NCI-H2171 (cell line): ENCODE measurements around the gene GNAS-AS1.

ENCODE experiments used
- DNase-seq: peaks from one replicate; lab custom pipeline; 2025; lab: John Stamatoyannopoulos, UW

The GNAS-AS1 gene

GRCh38 chr20:58850693-58851174 is at the start of gene GNAS-AS1:
TSS of gene GNAS-AS1 (minus strand) at chr20:58850902.
- peak; percentile 66 for DNase-seq

- DNase-seq: peak; percentile 40
Measured at GRCh38 chr20:58900397-58900796, 49.7 kb upstream of the GNAS-AS1 start.

- DNase-seq: no peak
Measured at GRCh38 chr20:58899512-58899911, 48.8 kb upstream of the GNAS-AS1 start.

- no peak for DNase-seq
Measured at GRCh38 chr20:58898629-58899408, 48.1 kb upstream of the GNAS-AS1 start.

- no peak for DNase-seq
Measured at GRCh38 chr20:58897488-58897887, 46.8 kb upstream of the GNAS-AS1 start.

- DNase-seq: no peak
Measured at GRCh38 chr20:58896820-58897219, 46.1 kb upstream of the GNAS-AS1 start.

GRCh38 chr20:58895448-58896180 is 44.9 kb upstream of the GNAS-AS1 start:
- DNase-seq: no peak

GRCh38 chr20:58894652-58895447 is 44.1 kb upstream of the GNAS-AS1 start:
- DNase-seq: no peak

- no peak for DNase-seq
Measured at GRCh38 chr20:58893355-58894120, 42.8 kb upstream of the GNAS-AS1 start.

GRCh38 chr20:58892932-58893224 is 42.2 kb upstream of the GNAS-AS1 start:
- peak; percentile 28 for DNase-seq

- DNase-seq: peak; percentile 91
Measured at GRCh38 chr20:58892141-58892931, 41.6 kb upstream of the GNAS-AS1 start.

GRCh38 chr20:58891718-58892140 is 41.0 kb upstream of the GNAS-AS1 start:
- DNase-seq: peak; percentile 71

- DNase-seq: peak; percentile 87
Measured at GRCh38 chr20:58891086-58891717, 40.5 kb upstream of the GNAS-AS1 start.

- peak; percentile 87 for DNase-seq
Measured at GRCh38 chr20:58890518-58891085, 39.9 kb upstream of the GNAS-AS1 start.

- DNase-seq: no peak
Measured at GRCh38 chr20:58889798-58890517, 39.3 kb upstream of the GNAS-AS1 start.

- DNase-seq: no peak
Measured at GRCh38 chr20:58889334-58889760, 38.6 kb upstream of the GNAS-AS1 start.

GRCh38 chr20:58888521-58889333 is 38.0 kb upstream of the GNAS-AS1 start:
- peak; percentile 59 for DNase-seq

GRCh38 chr20:58888103-58888502 is 37.4 kb upstream of the GNAS-AS1 start:
- no peak for DNase-seq
